Gastrocnemius medialis (tissue), 4 donors: ENCODE data around the gene PTN.

ENCODE experiments used
- POLR2A ChIP-seq, 2 donors: fragments of 450-650 bp; IDR thresholded peaks; one replicate each; pipeline ENCODE4 v1.6.1; 2017; ENCODE audit warnings: antibody characterized with exemption in 2 of 2, mild to moderate bottlenecking in 2 of 2, moderate library complexity in 2 of 2
- TF ChIP-seq, protein P1 (sequence below), 5 experiments: fragments of 450-650 bp in 3 of 5; fragments of 200-600 bp in 2 of 5; sonication (generic) in 2 of 5; IDR thresholded peaks in 4 of 5; conservative IDR thresholded peaks in 1 of 5; 1 replicate in 4 of 5; 2 replicates in 1 of 5; pipeline ENCODE4 v1.5.1; 2016 to 2019; ENCODE audit warnings: antibody characterized with exemption in 5 of 5, mild to moderate bottlenecking in 3 of 5, moderate library complexity in 3 of 5

DNA sequence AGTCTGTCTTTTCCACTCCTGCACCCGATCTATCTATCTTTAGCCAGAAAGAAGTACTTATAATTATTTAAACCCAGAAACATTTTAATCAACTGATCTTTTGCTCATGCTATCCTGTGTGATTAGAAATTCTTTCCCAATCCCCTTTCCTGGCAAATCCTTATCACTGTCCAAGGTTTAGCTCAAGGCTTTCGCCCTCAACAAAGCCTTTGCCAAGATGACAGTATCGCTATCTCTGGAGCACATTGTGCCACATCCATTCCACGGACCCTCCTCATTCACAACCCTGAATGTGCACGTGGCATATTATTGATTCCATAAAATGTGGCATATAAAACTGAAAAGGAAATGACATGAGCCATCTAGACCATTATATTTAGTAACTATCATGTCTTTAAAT, 71.3 kb downstream of the PTN start:
- TF ChIP-seq, protein P1, sequence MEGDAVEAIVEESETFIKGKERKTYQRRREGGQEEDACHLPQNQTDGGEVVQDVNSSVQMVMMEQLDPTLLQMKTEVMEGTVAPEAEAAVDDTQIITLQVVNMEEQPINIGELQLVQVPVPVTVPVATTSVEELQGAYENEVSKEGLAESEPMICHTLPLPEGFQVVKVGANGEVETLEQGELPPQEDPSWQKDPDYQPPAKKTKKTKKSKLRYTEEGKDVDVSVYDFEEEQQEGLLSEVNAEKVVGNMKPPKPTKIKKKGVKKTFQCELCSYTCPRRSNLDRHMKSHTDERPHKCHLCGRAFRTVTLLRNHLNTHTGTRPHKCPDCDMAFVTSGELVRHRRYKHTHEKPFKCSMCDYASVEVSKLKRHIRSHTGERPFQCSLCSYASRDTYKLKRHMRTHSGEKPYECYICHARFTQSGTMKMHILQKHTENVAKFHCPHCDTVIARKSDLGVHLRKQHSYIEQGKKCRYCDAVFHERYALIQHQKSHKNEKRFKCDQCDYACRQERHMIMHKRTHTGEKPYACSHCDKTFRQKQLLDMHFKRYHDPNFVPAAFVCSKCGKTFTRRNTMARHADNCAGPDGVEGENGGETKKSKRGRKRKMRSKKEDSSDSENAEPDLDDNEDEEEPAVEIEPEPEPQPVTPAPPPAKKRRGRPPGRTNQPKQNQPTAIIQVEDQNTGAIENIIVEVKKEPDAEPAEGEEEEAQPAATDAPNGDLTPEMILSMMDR (IDR thresholded peaks at IDR 0.05 in 4 of 5, conservative IDR thresholded peaks at IDR 0.05 in 1 of 5), result no peak
- no peak for TF ChIP-seq POLR2A (IDR thresholded peaks at IDR 0.05)
